ENCODE data around the gene CWC22.
"Not testable (repeated sequence)": the region's sequence is repeated elsewhere in the genome, so short reads cannot be mapped to it uniquely, and the experiment has no call there.

Gene CWC22

DNA sequence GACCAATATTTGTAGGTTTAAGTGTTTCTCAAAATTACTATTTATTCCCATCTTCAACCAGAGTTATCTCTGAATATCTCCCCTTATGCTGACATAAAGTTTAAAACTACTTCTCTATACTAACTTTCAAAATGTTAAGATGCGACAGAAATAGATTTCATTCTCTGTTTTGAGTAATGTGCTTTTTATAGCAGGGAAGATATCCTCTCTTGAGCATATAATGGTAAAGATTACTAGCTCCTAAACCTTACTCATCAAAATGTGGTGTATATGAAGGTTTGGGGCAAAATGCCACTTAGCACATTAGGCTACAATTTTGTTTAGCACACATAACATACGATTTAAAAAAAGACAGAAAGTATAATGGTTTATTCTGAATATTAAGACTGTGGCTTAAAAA, 54.4 kb downstream of the CWC22 start:
- no peak for DNase-seq

DNA sequence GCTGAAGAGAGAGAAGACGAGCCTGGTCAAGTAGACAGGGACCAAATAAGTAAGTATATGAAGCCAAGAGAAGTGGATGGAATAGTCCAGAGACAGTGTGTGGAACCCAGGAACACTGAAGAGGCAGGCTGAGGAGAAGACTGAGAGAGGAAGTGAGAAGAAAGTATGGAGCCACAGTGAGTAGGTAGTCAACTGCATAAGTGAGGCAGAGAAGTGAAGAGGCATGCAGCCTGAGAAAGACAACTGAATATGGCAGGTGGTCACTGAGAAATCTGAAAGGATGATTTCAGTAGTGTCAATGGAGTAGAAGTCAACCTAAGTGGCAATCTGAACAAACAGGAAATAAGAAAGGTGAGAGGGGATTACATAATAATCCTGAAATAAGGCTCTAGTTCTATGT, 55.4 kb downstream of the CWC22 start:
- no peak for DNase-seq

DNA sequence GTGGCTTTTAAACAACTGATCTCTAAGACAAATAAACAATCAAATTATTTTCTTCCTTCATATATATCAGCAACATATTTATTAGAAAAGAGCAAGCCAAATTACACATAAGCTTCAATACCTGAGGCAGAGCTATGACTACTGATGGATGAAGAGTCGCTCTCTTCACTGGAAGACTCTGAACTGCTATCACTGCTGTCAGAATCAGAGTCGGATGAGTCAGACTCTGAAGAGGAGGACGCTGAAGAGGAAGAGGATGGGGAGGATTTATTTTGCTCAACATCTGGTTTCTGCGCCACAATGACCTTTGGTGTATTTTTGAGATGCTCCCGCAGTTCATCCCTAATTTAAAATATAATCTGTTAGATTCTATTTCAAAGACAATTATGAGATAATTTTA, 56.7 kb downstream of the CWC22 start:
- no peak for DNase-seq

DNA sequence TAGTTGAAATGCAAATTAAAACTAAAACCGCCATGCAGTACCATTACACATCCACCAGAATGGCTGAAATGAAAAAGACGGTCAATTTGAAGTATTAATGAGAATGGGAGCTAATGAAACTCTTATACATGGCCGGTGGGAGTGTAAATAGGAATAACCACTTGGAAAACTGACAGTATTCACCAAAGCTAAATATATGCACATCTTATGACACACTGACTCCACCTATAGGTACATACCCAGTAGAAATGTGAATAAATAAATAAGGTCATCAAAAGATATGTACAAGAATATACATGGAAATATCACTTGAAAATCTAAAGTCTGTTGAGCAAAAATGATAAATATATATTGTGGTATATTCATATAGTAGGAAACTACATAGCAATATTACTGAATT, 57.7 kb downstream of the CWC22 start:
- no peak for DNase-seq

DNA sequence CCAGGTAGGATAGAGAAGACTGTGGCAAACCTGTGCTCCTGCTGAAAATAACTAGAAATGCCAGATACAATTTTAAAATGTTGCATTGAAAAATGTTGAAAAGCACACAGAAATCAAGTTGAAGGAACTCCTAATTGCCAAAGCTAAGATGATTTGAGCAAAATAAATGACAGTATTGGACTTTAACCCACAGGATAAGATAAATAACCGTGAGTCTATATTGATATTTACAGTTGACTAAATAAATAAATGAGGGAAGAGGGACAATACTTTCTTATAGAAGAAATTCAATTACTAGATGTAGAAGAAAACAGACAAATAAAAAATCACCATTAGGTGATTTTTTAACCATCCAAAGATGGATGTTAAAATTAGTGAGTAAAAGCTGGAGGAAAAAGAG, 59.0 kb downstream of the CWC22 start:
- DNase-seq = no peak

DNA sequence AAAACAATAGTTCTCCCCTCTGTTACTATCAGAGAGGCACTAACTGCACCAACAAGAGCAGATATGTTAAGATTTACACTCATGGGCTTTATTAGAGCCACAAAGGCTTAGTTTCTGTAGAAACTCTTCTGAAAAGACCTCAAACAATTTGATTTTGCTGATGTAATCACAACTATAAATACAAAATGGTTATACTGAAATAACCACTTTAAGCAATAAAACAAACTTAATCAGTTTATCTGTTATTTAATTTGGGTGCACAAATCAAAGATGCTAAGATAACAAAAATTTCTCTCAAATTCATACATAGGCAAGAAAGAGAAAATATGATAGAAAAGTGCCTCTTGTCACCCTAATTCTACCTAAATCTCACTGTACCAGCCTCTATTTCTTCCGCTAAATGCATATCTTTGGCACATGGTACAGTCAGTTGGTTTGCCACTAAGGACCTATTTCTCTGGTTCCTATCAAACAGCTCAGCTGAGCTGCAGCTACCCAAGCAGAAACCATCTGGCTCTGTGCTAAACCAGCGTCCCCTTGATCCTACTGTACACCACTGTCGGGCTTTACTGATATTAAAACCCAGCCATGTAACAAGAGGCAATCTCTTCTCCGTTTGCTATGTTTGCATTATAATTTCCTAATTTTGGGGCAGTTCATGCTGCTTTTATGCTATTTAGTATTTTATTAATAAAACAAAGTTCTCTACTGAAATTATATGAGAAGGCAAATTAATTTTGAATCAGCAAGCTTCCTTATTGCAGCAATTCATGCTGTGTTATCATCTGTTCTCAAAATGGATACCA, 60.1 kb downstream of the CWC22 start:
- no peak for DNase-seq

DNA sequence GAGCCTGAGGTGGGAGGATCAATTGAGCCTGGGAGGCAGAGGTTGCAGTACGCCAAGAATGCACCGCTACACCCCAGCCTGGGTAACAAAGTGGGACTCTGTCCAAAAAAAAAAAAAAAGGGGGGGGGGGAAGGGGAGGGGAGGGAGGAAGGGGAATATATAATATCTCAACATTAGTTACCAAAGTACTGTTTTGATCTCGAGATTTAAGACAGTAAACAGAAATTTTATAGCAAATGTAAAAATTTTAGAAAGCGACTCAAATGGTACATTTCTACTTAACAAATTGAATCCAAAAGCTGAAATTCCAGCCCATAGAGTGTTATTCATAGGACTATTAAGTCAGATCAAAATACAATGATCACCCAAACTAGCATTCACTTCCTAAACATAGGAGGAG, 60.8 kb downstream of the CWC22 start:
- no peak for DNase-seq

DNA sequence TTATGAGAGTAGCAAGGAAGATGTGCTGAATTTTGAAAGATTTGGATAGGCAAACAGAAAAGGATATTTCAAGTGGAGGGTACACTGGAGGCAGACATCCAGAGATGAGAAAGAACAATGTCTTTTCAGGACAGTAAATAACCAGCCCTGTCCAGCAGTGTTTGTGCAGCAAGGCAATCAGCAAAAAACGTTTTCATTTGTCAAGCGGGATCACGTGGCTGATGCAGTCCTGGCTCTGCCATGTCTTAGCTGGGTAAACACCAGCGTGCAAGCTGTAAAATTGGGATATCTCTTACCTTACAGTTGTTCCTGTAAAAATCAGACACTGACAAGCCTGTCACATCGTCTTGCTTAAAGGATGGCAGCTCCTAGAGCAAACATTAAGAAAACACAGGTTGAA, 67.8 kb downstream of the CWC22 start:
- DNase-seq = no peak

DNA sequence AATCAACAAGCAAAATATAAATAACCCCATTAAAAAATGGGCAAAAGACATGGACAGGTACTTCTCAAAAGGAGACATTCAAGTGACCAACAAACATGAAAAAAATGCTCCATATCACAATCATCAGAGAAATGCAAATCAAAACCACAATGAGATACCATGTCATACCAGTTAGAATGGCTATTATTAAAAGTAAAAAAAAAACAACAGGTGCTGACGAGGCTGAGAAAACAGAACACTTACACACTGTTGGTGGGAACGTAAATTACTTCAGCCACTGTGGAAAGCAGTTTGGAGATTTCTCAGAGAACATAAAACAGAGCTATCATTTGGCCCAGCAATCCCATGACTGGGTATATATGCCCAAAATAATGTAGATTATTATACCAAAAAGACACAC, 69.1 kb downstream of the CWC22 start:
- no peak for DNase-seq

DNA sequence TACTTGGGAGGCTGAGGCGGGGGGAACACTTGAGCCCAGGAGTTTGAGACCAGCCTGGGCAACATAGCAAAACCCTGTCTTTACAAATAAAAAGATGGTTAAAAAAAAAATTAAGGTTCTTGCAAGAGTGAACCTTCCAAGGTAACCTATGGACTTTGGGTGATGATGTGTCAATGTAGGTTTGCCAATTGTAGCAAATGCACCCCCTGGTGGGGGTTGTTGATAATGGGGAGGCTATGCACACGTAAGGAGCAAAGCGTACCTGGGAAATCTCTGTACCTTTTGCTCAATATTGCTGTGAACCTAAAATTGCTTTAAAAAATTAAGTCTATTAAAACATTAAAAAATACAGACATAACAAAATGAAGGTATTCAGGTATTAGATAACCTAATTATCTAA, 70.4 kb downstream of the CWC22 start:
- DNase-seq = no peak

DNA sequence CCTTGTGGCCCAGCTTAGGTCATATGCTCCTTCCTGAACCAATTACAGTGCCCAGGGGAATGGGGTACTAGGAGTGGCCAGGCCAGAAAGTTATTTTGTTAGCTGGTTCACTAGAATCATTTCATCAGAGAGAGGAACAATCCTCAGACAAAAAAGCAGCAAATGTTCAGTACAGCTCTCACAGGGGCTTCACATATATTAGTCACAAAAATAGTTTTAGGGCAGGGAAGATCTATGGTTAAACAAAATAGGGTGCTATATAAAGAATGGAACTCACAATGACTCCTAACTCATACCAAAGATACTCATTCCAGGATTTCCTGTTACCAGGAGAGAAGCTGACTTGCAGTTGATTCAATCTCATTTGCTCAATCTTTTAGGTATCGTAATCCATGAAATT, 71.0 kb downstream of the CWC22 start:
- DNase-seq = no peak

DNA sequence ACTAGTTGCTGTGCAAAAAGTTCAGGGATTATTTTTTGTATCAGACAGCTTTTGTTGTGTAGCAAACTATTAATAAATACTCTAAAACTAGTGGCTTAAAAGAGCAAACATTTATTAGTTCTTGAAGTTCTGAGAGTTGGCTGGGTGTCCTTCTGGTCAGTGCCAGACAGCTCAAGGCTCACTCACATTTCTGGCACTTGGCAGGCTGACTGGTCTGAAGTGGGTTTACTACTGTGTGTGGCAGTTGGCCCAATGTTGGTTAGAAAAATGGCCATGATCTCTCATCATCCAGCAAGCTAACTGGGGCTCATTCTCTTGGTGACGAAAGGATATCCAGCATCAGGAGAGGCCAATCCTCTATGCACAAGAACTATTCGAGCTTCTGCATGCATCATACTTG, 74.3 kb downstream of the CWC22 start:
- peak in 14 of 51 donors; percentile 0 to 47 (median 4) for DNase-seq

DNA sequence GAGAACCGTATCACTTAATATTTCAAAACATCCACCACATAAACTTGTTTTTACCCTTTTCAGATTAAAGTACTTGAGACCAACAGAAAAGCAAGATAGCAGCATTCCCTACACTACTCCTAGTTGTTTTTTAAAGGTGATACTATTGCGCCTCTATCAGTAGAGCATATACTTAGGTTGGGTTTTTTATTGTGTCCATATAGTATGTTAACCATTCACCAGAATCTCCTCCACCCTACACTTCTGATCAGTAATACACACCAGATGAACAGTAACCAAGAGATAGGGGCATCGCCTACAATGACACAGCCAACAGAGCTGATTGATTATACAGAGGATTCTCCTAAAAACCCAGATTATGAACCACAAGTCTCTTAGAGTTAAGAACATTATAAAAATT, 75.6 kb downstream of the CWC22 start:
- DNase-seq = no peak

DNA sequence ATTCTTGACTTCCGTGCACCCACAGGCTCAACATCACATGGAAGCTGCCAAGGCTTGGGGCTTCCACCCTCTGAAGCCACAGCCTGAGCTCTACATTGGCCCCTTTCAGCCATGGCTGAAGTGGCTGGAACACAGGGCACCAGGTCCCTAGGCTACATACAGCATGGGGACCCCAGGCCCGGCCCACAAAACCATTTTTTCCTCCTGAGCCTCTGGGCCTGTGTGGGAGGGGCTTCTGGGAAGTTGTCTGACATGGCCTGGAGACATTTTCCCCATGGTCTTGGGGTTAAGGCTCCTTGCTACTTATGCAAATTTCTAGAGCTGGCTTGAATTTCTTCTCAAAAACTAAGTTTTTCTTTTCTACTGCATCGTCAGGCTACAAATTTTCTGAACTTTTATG, 77.1 kb downstream of the CWC22 start:
- DNase-seq = not testable (repeated sequence)

DNA sequence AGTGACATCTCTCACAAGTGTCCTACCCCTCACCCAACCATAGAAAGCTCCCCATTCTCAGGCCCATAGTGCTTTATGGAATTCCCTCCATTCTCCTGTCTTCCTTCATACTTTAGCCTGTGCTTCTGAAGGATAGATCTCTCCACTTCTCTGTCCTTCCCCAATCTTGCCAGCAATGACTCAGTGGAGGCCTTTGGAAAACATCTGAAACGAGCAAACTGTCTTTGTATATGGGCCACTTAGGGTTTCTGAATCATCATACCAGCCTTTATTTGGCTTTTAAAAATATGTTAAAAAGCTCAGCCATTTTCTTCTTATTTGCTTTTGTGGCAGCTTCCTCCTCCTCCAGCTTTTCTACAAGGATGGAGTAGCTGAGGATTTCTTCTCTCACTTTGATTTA, 80.1 kb downstream of the CWC22 start:
- no peak for DNase-seq

DNA sequence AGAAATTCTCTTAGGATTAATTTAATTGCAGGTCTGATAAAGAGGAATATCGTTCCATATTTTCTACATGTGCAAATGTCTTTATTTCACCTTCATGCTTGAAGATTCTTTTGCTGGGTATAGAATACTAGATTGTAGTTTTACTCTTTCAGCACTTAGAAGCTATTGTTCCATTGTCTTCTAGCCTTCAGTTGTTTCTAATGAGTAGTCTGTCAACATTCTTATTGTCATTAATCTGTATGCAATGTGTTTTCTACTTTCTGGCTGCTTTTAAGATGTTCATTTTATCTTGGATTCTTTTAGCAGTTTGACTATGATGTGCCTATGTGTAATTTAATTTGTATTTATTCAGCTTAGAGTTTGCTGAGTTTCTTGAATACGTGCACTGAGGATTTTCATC, 81.4 kb downstream of the CWC22 start:
- DNase-seq = no peak

DNA sequence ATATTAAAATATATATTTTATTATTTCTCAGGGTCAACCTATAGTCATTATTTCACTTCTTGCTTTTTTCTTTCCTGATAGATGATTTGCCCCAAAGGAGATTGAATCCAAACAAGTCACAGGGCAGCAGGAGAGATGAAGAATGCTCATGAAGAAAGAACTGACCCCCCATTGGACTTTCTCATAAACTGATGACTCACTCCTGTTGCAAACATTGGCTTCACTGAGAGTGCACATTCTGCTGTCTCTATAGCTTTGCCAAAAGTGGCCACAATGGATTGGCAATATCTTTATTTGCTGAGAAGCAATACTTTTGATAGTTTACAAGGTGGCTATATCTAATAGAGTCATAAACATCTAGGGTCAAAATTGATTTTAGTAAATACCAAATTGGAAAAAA, 89.8 kb downstream of the CWC22 start:
- DNase-seq = no peak

DNA sequence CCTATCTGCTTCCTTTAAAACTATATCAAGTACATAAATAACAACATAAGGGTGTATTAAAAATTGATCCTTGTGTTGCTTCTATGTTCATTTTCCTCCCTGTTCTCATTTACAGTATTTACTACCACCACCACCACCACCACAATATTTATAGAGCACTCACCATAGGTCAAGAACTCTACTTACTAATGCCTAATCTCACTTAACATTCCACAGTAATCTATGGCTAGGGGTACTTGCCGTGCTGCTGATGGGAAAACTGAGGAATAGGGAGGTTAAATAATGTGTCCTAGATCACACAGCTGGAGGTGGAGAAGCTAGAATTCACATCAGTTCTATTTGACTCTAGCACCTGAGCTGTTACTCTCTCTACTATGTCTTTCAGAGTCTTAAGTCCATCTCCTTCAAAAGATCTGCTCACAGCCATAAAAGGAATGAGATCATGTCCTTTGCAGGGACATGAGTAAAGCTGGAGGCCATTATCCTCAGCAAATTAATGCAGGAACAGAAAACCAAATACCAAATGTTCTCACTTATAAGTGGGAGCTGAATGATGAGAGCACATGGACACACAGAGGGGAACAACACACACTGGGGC, 91.6 kb downstream of the CWC22 start:
- DNase-seq = no peak

DNA sequence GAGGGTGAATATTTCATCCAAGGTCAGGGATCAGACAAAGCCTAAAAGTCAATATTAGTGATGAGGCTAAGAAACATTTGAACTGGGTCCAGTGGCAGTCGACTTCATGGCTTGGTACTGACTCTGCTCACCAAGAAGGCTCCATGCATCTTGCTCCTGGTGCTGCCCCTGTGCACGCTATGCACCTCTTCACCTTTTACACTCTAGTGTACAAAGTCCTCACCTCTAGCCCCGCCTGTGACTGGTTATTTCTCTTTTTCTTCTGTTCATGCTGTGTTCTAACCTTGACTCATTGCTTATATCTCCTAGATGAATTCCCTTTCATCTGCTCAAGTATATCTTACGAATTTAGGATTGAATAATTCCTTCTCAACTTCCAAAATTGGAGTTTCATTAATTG, 93.3 kb downstream of the CWC22 start:
- no peak for DNase-seq

DNA sequence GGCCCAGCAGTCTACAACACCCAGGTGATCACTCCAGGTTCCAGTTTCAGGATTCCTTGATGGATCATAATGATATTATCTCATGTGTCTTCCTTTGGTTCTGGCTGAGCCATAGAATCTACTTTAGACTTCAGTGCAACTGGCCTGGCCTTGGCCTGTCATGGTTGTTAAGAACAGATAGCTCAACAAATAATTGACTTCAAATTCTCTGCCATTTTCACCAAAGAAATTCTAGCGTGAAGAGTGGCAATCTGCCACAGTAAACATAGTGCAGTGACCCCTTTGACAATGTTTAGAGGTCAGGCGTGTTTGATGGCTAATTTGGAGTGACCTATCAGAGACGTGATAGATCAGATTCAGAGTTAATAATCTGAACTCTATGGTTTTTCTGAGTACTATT, 95.5 kb downstream of the CWC22 start:
- no peak for DNase-seq

DNA sequence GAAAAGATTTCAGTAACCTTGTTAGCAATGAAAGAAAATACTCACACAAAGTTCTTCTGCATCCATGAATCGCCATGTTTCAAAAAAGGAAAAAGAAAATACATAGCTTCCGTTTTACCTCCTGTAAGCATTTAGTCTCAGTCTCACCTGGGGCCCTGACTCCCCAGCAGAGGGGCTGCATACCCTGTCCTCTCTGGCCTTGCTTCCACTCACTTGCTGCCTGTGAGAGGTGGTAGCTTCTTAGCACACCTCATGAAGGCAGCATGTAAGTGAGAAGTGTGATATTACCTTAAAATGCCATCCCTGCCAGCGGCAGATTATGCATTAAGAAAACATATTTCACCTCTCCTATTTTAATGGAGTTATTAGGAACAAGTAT, 96.4 kb downstream of the CWC22 start:
- no peak for DNase-seq

DNA sequence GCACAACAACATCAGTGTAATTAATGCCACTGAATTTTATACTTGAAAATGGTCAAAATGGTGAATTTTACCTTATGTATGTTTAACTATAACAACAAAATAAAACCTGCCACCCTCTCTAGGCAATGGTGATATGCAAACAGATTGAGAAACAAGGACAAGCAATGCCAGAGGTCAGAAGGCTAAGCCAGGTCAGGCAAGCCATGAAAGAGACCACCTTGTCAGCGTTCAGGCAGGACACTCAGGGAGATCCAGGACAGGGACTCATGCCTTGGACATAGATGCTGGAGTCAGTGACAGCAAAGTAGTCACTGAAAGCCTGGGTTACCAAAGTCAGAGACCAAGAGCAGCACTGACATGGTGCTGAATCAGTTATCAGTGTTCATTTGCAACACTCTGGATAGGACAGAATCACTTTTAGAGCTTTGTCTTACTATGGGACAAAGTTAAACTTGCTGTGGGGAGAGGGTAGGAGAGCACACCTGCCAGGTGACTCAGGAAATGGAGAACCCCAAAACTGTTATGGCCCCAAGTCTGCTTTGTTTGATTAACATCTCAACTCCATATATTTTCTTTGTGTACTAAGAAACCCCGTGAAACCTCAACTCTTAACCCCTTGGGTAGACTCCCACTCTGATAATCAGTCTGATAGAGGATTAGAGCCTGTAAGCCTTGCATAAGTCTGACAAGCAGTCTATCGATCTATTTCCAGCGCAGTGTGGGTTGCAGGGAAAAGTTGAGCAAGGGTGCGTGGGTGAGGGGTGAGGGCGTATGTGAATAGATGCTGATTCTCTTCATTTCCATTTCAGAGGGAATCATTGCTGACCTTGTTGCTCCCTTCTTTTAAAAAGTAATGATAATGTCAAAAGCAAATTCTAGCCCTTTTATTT, 97.0 kb downstream of the CWC22 start:
- peak in 1 of 51 donors; percentile 12 for DNase-seq

DNA sequence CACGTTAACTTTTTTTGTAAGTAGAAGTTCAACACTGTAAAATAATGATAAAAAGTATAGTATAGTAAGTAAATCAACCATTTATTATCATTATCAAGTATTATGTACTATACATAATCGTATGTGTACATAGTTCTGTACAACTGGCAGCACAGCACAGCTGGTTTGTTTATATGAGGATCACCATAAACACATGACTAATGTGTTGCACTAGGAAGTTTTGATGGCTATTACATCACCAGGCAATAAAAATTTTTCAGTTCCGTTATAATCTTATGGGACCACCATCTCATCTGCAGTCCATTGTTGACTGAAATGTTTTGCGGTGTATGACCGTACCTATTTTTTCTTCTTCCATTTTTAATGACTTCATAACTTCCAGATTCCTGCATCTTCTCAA, 106.4 kb downstream of the CWC22 start:
- no peak for DNase-seq
